SU-DHL-6 (cell line): ENCODE results near the gene PDXP.

Source experiments
- H2AFZ ChIP-seq: fragments of 200-600 bp; sonication (generic); 2 replicates; pipeline ENCODE4 v1.6.1; 2014; ENCODE audit warnings: low read depth, mild to moderate bottlenecking, moderate library complexity, mixed read lengths, antibody characterized with exemption, low read length; ENCODE audit not compliant: severe bottlenecking
- H3F3A ChIP-seq: fragments of 200-600 bp; shearing (Covaris generic); 2 replicates; pipeline ENCODE4 v1.6.0; 2016; ENCODE audit warnings: antibody characterized with exemption, mild to moderate bottlenecking; ENCODE audit not compliant: insufficient read depth
- H3K27ac ChIP-seq: fragments of 200-600 bp; sonication (generic); 2 replicates; pipeline ENCODE4 v1.5.1; 2016; ENCODE audit warnings: low read depth, mild to moderate bottlenecking, low read length, moderate library complexity, mixed read lengths
- H3K27me3 ChIP-seq: fragments of 200-600 bp; sonication (generic), shearing (Covaris generic); 2 replicates; pipeline ENCODE4 v1.6.0; 2014; ENCODE audit warnings: mild to moderate bottlenecking, low read length
- H3K36me3 ChIP-seq: fragments of 200-600 bp; sonication (generic); 2 replicates; pipeline ENCODE4 v1.6.1; 2014; ENCODE audit warnings: mild to moderate bottlenecking, low read length, mixed read lengths
- H3K4me2 ChIP-seq: fragments of 300-600, 200-600 bp; shearing (Covaris generic), sonication (generic); 2 replicates; pipeline ENCODE4 v1.6.0; 2014; ENCODE audit warnings: low read length, low read depth, mild to moderate bottlenecking; ENCODE audit not compliant: poor library complexity, severe bottlenecking
- H3K4me3 ChIP-seq: fragments of 200-600 bp; sonication (generic); 2 replicates; pipeline ENCODE4 v1.5.1; 2014; ENCODE audit warnings: antibody characterized with exemption, low read length, mild to moderate bottlenecking, mixed read lengths; ENCODE audit not compliant: insufficient read depth, poor library complexity, severe bottlenecking
- H3K79me2 ChIP-seq: fragments of 200-600 bp; sonication (generic); 2 replicates; pipeline ENCODE4 v1.6.1; 2014; ENCODE audit warnings: mild to moderate bottlenecking, low read length, moderate library complexity; ENCODE audit not compliant: insufficient read depth
- H3K9ac ChIP-seq: fragments of 200-600 bp; sonication (generic); 2 replicates; pipeline ENCODE4 v1.7.0; 2014; ENCODE audit warnings: mild to moderate bottlenecking, low read length
- H3K9me2 ChIP-seq: fragments of 200-600 bp; sonication (generic); replicated peaks from 2 replicates; pipeline ENCODE4 v1.6.1; 2014; ENCODE audit warnings: low read length; ENCODE audit not compliant: insufficient read depth
- H3K9me3 ChIP-seq: fragments of 200-600 bp; sonication (generic); 2 replicates; pipeline ENCODE4 v1.6.1; 2014; ENCODE audit warnings: low read length, mixed read lengths; ENCODE audit not compliant: insufficient read depth
- H4K20me1 ChIP-seq: fragments of 200-600 bp; sonication (generic); 2 replicates; pipeline ENCODE4 v1.6.1; 2014; ENCODE audit warnings: low read depth, mild to moderate bottlenecking, antibody characterized with exemption, low read length, moderate library complexity, mixed read lengths
- CTCF ChIP-seq: fragments of 200-600 bp; sonication (generic); IDR thresholded peaks from one replicate; pipeline ENCODE4 v1.5.1; 2017; ENCODE audit warnings: antibody characterized with exemption, mild to moderate bottlenecking, low read length, moderate library complexity; ENCODE audit not compliant: insufficient read depth, poor library complexity, severe bottlenecking
- EZH2phosphoT487 ChIP-seq: fragments of 200-600 bp; sonication (generic), shearing (Covaris generic); conservative IDR thresholded peaks from 2 replicates; pipeline ENCODE4 v1.6.1; 2018; ENCODE audit warnings: mild to moderate bottlenecking, antibody characterized with exemption, low read length, moderate library complexity, mixed read lengths

Gene PDXP

GRCh38 chr22:37704645-37705044, 46.1 kb downstream of the PDXP start:
- no peaks in the 10 kb centered on the region for H3K79me2 ChIP-seq
- no peak overlapping the region for H3K9ac ChIP-seq
- no peaks in the 10 kb centered on the region for H3K27me3 ChIP-seq
- no peaks in the 10 kb centered on the region for H3K36me3 ChIP-seq
- no peak overlapping the region for H3K27ac ChIP-seq
- no peak for TF ChIP-seq CTCF
- TF ChIP-seq EZH2phosphoT487: no peak
- no peaks in the 10 kb centered on the region for H3F3A ChIP-seq
- no peaks in the 10 kb centered on the region for H3K9me2 ChIP-seq
- H4K20me1 ChIP-seq: no peaks in the 10 kb centered on the region
- H3K4me2 ChIP-seq: no peak overlapping the region
- no peak overlapping the region for H2AFZ ChIP-seq
- H3K4me3 ChIP-seq: no peak overlapping the region
- no peaks in the 10 kb centered on the region for H3K9me3 ChIP-seq

GRCh38 chr22:37705205-37705604, 46.7 kb downstream of the PDXP start:
- H4K20me1 ChIP-seq: no peaks in the 10 kb centered on the region
- H3K27me3 ChIP-seq: no peaks in the 10 kb centered on the region
- no peaks in the 10 kb centered on the region for H3F3A ChIP-seq
- no peaks in the 10 kb centered on the region for H3K9me2 ChIP-seq
- H2AFZ ChIP-seq: no peak overlapping the region
- H3K9ac ChIP-seq: no peak overlapping the region
- TF ChIP-seq EZH2phosphoT487: no peak
- TF ChIP-seq CTCF: no peak
- no peaks in the 10 kb centered on the region for H3K79me2 ChIP-seq
- H3K4me3 ChIP-seq: no peak overlapping the region
- H3K9me3 ChIP-seq: no peaks in the 10 kb centered on the region
- H3K4me2 ChIP-seq: no peak overlapping the region
- H3K36me3 ChIP-seq: no peaks in the 10 kb centered on the region
- no peak overlapping the region for H3K27ac ChIP-seq

- no peaks in the 10 kb centered on the region for H3K79me2 ChIP-seq
- H3K9me3 ChIP-seq: no peaks in the 10 kb centered on the region
- no peak overlapping the region for H3K4me3 ChIP-seq
- no peak overlapping the region for H3K27ac ChIP-seq
- no peak for TF ChIP-seq CTCF
- TF ChIP-seq EZH2phosphoT487: no peak
- no peaks in the 10 kb centered on the region for H3K9me2 ChIP-seq
- no peaks in the 10 kb centered on the region for H4K20me1 ChIP-seq
- no peaks in the 10 kb centered on the region for H3K27me3 ChIP-seq
- H3K9ac ChIP-seq: no peak overlapping the region
- H3F3A ChIP-seq: no peaks in the 10 kb centered on the region
- H3K4me2 ChIP-seq: no peak overlapping the region
- H2AFZ ChIP-seq: no peak overlapping the region
- no peaks in the 10 kb centered on the region for H3K36me3 ChIP-seq
Measured at GRCh38 chr22:37708580-37709444, 50.3 kb downstream of the PDXP start.
